NCI-H1092 treated with DMSO at 0.1 percent for 48 hours (cell line): ENCODE results near the gene PRKAA1.

Experiments used
- DNase-seq: peaks from one replicate; lab custom pipeline; 2025; lab: John Stamatoyannopoulos, UW

The PRKAA1 gene

GRCh38 chr5:40798012-40798800 lies at the start of gene PRKAA1:
PRKAA1 (minus strand) TSS chr5:40798374; CDS start chr5:40798189, 185 bp downstream.
- DNase-seq = peak; percentile 89

GRCh38 chr5:40847525-40847924 lies 49.4 kb upstream of the PRKAA1 start:
- DNase-seq = no peak

GRCh38 chr5:40846371-40846770 lies 48.2 kb upstream of the PRKAA1 start:
- DNase-seq = no peak

GRCh38 chr5:40844565-40844964 lies 46.4 kb upstream of the PRKAA1 start:
- DNase-seq = no peak

GRCh38 chr5:40842351-40842750 lies 44.2 kb upstream of the PRKAA1 start:
- no peak for DNase-seq

- DNase-seq = no peak
Measured at GRCh38 chr5:40841068-40841805, 43.1 kb upstream of the PRKAA1 start, which contains the start of gene CARD6. CARD6 (plus strand) TSS chr5:40841367; CDS start chr5:40841383, 16 bp downstream.

GRCh38 chr5:40838086-40838485 lies 39.9 kb upstream of the PRKAA1 start:
- no peak for DNase-seq

GRCh38 chr5:40834849-40835787 lies 36.9 kb upstream of the PRKAA1 start, which contains the start of gene RPL37:
RPL37 (minus strand) TSS chr5:40835222; CDS start chr5:40835185, 37 bp downstream.
- peak; percentile 96 for DNase-seq

GRCh38 chr5:40834391-40834848 lies 36.2 kb upstream of the PRKAA1 start:
- peak; percentile 44 for DNase-seq

- no peak for DNase-seq
Measured at GRCh38 chr5:40833712-40834229, 35.6 kb upstream of the PRKAA1 start.

- DNase-seq = no peak
Measured at GRCh38 chr5:40832345-40832744, 34.2 kb upstream of the PRKAA1 start.

GRCh38 chr5:40831346-40832210 lies 33.4 kb upstream of the PRKAA1 start:
- no peak for DNase-seq

- no peak for DNase-seq
Measured at GRCh38 chr5:40829748-40830533, 31.8 kb upstream of the PRKAA1 start.

- DNase-seq = no peak
Measured at GRCh38 chr5:40828690-40829661, 30.8 kb upstream of the PRKAA1 start.

- no peak for DNase-seq
Measured at GRCh38 chr5:40828021-40828631, 30.0 kb upstream of the PRKAA1 start.

GRCh38 chr5:40827188-40827977 lies 29.2 kb upstream of the PRKAA1 start:
- DNase-seq = no peak

GRCh38 chr5:40826489-40827187 lies 28.5 kb upstream of the PRKAA1 start:
- DNase-seq = no peak
